ENCODE results near the gene PRDM7. TPM values are rescaled to one million over a fixed set of nuclear protein-coding genes. Genes with fewer than 3 reads are reported as not detected.

The PRDM7 gene
- total and polyA plus RNA-seq, 9 of the 15 experiments (the other 6 are each of a cell fraction or from before 2014, with no cell fraction given): not detected

GRCh38 chr16:90046971-90047713 is 30.0 kb downstream of the PRDM7 start (continued):
- TF ChIP-seq PBX2 (CRISPR knock-in tag; IDR thresholded peaks at IDR 0.05; ENCODE audit: low read depth): no peak
- no peak for TF ChIP-seq PBX2 (tag; conservative IDR thresholded peaks at IDR 0.05; ENCODE audit: low read depth)
- no peak for TF ChIP-seq MED1 (CRISPR knock-in tag; IDR thresholded peaks at IDR 0.05; ENCODE audit: borderline replicate concordance)
- TF ChIP-seq JUN (IDR thresholded peaks at IDR 0.05; ENCODE audit: borderline replicate concordance, low read depth, low read length): no peak
- TF ChIP-seq JUN (CRISPR knock-in tag; IDR thresholded peaks at IDR 0.05; ENCODE audit: borderline replicate concordance): no peak
- TF ChIP-seq ARNT (IDR thresholded peaks at IDR 0.05): no peak
- TF ChIP-seq ZHX1 (conservative IDR thresholded peaks at IDR 0.05; ENCODE audit: low read length): no peak
- TF ChIP-seq KDM5B (IDR thresholded peaks at IDR 0.05; ENCODE audit: insufficient replicate concordance, low read depth, low read length): peak; percentile 72
- peak; percentile 54; the same call in 1 of the 2 replicates for TF ChIP-seq ZNF740 (CRISPR knock-in tag; IDR thresholded peaks at IDR 0.05)
- no peak for TF ChIP-seq ZNF740 (tag; IDR thresholded peaks at IDR 0.05)
- TF ChIP-seq ZFX (CRISPR knock-in tag; IDR thresholded peaks at IDR 0.05): peak; percentile 81
- peak; percentile 16; the same call in 1 of the 2 replicates for TF ChIP-seq RB1 (IDR thresholded peaks at IDR 0.05; ENCODE audit: low read depth)
- no peak for TF ChIP-seq MAFF (IDR thresholded peaks at IDR 0.05; ENCODE audit: low read length)
- TF ChIP-seq LCOR (CRISPR knock-in tag; IDR thresholded peaks at IDR 0.05): 0 out of 2 replicates have a peak, but pooled peaks have one; percentile 26
- TF ChIP-seq, protein P1, sequence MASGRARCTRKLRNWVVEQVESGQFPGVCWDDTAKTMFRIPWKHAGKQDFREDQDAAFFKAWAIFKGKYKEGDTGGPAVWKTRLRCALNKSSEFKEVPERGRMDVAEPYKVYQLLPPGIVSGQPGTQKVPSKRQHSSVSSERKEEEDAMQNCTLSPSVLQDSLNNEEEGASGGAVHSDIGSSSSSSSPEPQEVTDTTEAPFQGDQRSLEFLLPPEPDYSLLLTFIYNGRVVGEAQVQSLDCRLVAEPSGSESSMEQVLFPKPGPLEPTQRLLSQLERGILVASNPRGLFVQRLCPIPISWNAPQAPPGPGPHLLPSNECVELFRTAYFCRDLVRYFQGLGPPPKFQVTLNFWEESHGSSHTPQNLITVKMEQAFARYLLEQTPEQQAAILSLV (tag; IDR thresholded peaks at IDR 0.05): no peak
- peak; percentile 48; the same call in 1 of the 2 replicates for TF ChIP-seq ELF1 (tag; IDR thresholded peaks at IDR 0.05)
- no peak for TF ChIP-seq ZBTB2 (IDR thresholded peaks at IDR 0.05)
- TF ChIP-seq PHF8 (IDR thresholded peaks at IDR 0.05; ENCODE audit: borderline replicate concordance, low read length): peak; percentile 60; the same call in 1 of the 2 replicates

All from K562 (cell line).